GM18517 (cell line): ENCODE data around the gene GALNT9.
"Not testable (repeated sequence)": the region's sequence is repeated elsewhere in the genome, so short reads cannot be mapped to it uniquely, and the experiment has no call there.

Experiments
- ATAC-seq: cut with Tn5 transposase; IDR thresholded peaks from one replicate; pipeline ENCODE4 v1.9.1; 2021; ENCODE audit warnings: mild to moderate bottlenecking, moderate library complexity; ENCODE audit not compliant: unreplicated experiment

Gene GALNT9

GRCh38 chr12:132267873-132268272 lies 61.5 kb downstream of the GALNT9 start:
- no peak for ATAC-seq

GRCh38 chr12:132266802-132267201 lies 62.6 kb downstream of the GALNT9 start:
- no peak for ATAC-seq

GRCh38 chr12:132266370-132266769 lies 63.0 kb downstream of the GALNT9 start:
- ATAC-seq = no peak

- ATAC-seq = not testable (repeated sequence)
Measured at GRCh38 chr12:132265822-132266221, 63.6 kb downstream of the GALNT9 start.

GRCh38 chr12:132265056-132265800 lies 64.2 kb downstream of the GALNT9 start:
- ATAC-seq = no peak

GRCh38 chr12:132264086-132265010 lies 65.0 kb downstream of the GALNT9 start:
- no peak for ATAC-seq

GRCh38 chr12:132263451-132264049 lies 65.8 kb downstream of the GALNT9 start:
- ATAC-seq = no peak

- ATAC-seq = no peak
Measured at GRCh38 chr12:132263061-132263360, 66.4 kb downstream of the GALNT9 start.

- ATAC-seq = no peak
Measured at GRCh38 chr12:132262256-132263060, 66.9 kb downstream of the GALNT9 start.

- no peak for ATAC-seq
Measured at GRCh38 chr12:132261328-132262138, 67.9 kb downstream of the GALNT9 start.

- ATAC-seq = no peak
Measured at GRCh38 chr12:132260721-132261120, 68.7 kb downstream of the GALNT9 start.

GRCh38 chr12:132259872-132260695 lies 69.3 kb downstream of the GALNT9 start:
- no peak for ATAC-seq

- ATAC-seq = no peak
Measured at GRCh38 chr12:132259364-132259871, 70.0 kb downstream of the GALNT9 start.

- no peak for ATAC-seq
Measured at GRCh38 chr12:132258543-132258942, 70.8 kb downstream of the GALNT9 start.

GRCh38 chr12:132257955-132258490 lies 71.4 kb downstream of the GALNT9 start:
- no peak for ATAC-seq

GRCh38 chr12:132257206-132257954 lies 72.0 kb downstream of the GALNT9 start:
- ATAC-seq = no peak

GRCh38 chr12:132256646-132257045 lies 72.7 kb downstream of the GALNT9 start:
- no peak for ATAC-seq

GRCh38 chr12:132255642-132256041 lies 73.7 kb downstream of the GALNT9 start:
- no peak for ATAC-seq
